Measurements from ENCODE around the gene CSTF2T. TPM values are rescaled to one million over a fixed set of nuclear protein-coding genes. Genes with fewer than 3 reads are reported as not detected.

The CSTF2T gene
- total and polyA plus RNA-seq, 2 of the 13 experiments (the other 11 are each of a cell fraction or from before 2014, with no cell fraction given), result 1.4 to 7.2 TPM

DNA sequence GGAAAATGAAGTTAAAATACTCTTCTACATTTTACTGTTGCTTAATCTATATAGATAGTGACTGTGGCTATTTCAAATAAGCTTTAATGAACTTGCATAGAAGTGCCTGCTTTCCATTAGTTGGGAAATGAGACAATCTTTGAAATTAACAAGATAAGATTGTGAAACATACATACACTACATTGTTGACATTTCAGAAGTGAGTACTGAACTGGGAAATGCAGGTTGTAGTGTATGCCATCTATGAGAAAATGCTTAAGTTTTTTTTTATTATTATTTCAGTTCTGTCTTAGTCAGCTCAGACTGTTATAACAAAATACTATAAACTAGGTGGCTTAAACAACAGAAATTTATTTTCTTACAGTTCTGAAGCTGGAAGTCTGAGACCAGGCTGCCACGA is 49.6 kb upstream of the CSTF2T start:
- TF ChIP-seq CCAR2 (optimal IDR thresholded peaks at IDR 0.05; ENCODE audit: low read depth, low read length) (no peak), HHEX (CRISPR knock-in tag; IDR thresholded peaks at IDR 0.05) (no peak), GATAD2A (CRISPR knock-in tag; IDR thresholded peaks at IDR 0.05) (no peak)
- TF ChIP-seq, protein P1, sequence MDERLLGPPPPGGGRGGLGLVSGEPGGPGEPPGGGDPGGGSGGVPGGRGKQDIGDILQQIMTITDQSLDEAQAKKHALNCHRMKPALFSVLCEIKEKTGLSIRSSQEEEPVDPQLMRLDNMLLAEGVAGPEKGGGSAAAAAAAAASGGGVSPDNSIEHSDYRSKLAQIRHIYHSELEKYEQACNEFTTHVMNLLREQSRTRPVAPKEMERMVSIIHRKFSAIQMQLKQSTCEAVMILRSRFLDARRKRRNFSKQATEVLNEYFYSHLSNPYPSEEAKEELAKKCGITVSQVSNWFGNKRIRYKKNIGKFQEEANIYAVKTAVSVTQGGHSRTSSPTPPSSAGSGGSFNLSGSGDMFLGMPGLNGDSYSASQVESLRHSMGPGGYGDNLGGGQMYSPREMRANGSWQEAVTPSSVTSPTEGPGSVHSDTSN (CRISPR knock-in tag; IDR thresholded peaks at IDR 0.05), result no peak
- Histone ChIP-seq H3K79me2 (ENCODE audit: insufficient read depth, low read length) (no peaks in the 10 kb centered on the region), H3K4me3 (replicated peaks in 1 of 3; ENCODE audit: insufficient read depth in 1 of 3, low read depth in 2 of 3, low read length in 3 of 3) (no peak overlapping the region), H3K9ac (ENCODE audit: insufficient read depth, low read depth, low read length) (no peak overlapping the region), H2AFZ (ENCODE audit: low read length) (no peak overlapping the region), H3K4me2 (ENCODE audit: low read depth, low read length) (no peak overlapping the region), H3K27ac (ENCODE audit: extremely low read length, insufficient read depth, low read length) (no peak overlapping the region), H4K20me1 (ENCODE audit: insufficient read depth, low read length) (no peaks in the 10 kb centered on the region), H3K4me1 (ENCODE audit: insufficient read depth, low read length) (no peaks in the 10 kb centered on the region), H3K36me3 (replicated peaks in 1 of 2; ENCODE audit: control insufficient read depth in 1 of 2, insufficient read depth in 2 of 2, low read length in 2 of 2) (no peaks in the 10 kb centered on the region), H3K9me3 (ENCODE audit: low read length) (no peaks in the 10 kb centered on the region), H3K27me3 (ENCODE audit: control insufficient read depth in 1 of 2, insufficient read depth in 2 of 2, low read length in 2 of 2) (no peaks in the 10 kb centered on the region)
- in situ Hi-C loops (cut with HindIII; ENCODE audit: extremely low pct_ligation_motif_present, low pct_unique_long_range_greater_than_20kb), result no loop called here
- intact Hi-C loops (cut with micrococcal nuclease; ENCODE audit: unreplicated experiment), result no loop called here
- FAIRE-seq (no peak), ATAC-seq (no peak), DNase-seq (ENCODE audit: low spot score) (no peak)
- ChIA-PET CTCF (ENCODE audit: low intra/inter-chr PET ratio, low total read pairs) (no interaction called here), POLR2A (no interaction called here)
- no TSS peak for BruUV-seq (replicated peaks)
- WGBS (ENCODE audit: low lambda C conversion rate), result 0% methylated on average over 1 of the region's 1 CpG

DNA sequence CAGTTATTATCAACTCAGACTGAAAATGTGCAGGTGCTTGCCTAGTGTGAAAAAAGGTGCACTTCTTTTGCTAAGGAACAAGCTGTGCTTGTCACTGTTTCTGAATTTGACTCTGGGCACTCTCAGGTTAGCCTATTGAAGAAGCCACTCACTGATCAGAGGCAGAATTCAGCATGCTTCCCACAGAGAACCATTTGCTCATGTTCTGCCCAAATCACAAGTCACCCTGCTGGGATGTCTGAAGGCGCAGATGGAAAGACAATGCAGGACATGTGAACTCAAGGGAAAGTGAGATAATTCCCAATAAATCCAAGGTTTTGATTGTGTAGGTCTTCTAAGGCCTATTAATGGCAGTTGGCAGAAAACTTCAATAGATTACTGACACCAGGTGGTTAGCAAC is 47.8 kb upstream of the CSTF2T start:
- intact Hi-C loops (cut with micrococcal nuclease; ENCODE audit: unreplicated experiment) (no loop called here), in situ Hi-C loops (cut with HindIII; ENCODE audit: extremely low pct_ligation_motif_present, low pct_unique_long_range_greater_than_20kb) (no loop called here)
- no peaks in the 10 kb centered on the region for H3K36me3 ChIP-seq (replicated peaks in 1 of 2; ENCODE audit: control insufficient read depth in 1 of 2, insufficient read depth in 2 of 2, low read length in 2 of 2)
- H3K4me1 ChIP-seq (ENCODE audit: insufficient read depth, low read length), result no peaks in the 10 kb centered on the region
- WGBS (ENCODE audit: low lambda C conversion rate), result 64% methylated on average over 1 of the region's 1 CpG
- no peak overlapping the region for H3K9ac ChIP-seq (ENCODE audit: insufficient read depth, low read depth, low read length)
- H3K9me3 ChIP-seq (ENCODE audit: low read length), result no peaks in the 10 kb centered on the region
- no peak overlapping the region for H3K27ac ChIP-seq (ENCODE audit: extremely low read length, insufficient read depth, low read length)
- BruUV-seq (replicated peaks), result no TSS peak
- H3K27me3 ChIP-seq (ENCODE audit: control insufficient read depth in 1 of 2, insufficient read depth in 2 of 2, low read length in 2 of 2), result no peaks in the 10 kb centered on the region
- no peak overlapping the region for H3K4me3 ChIP-seq (replicated peaks in 1 of 3; ENCODE audit: insufficient read depth in 1 of 3, low read depth in 2 of 3, low read length in 3 of 3)
- no peaks in the 10 kb centered on the region for H4K20me1 ChIP-seq (ENCODE audit: insufficient read depth, low read length)
- H2AFZ ChIP-seq (ENCODE audit: low read length), result no peak overlapping the region
- no peaks in the 10 kb centered on the region for H3K79me2 ChIP-seq (ENCODE audit: insufficient read depth, low read length)
- CTCF ChIA-PET (ENCODE audit: low intra/inter-chr PET ratio, low total read pairs), result no interaction called here
- no peak for FAIRE-seq
- no peak overlapping the region for H3K4me2 ChIP-seq (ENCODE audit: low read depth, low read length)
- DNase-seq (ENCODE audit: low spot score), result no peak
- POLR2A ChIA-PET, result no interaction called here
- no peak for ATAC-seq
- TF ChIP-seq, protein P2, sequence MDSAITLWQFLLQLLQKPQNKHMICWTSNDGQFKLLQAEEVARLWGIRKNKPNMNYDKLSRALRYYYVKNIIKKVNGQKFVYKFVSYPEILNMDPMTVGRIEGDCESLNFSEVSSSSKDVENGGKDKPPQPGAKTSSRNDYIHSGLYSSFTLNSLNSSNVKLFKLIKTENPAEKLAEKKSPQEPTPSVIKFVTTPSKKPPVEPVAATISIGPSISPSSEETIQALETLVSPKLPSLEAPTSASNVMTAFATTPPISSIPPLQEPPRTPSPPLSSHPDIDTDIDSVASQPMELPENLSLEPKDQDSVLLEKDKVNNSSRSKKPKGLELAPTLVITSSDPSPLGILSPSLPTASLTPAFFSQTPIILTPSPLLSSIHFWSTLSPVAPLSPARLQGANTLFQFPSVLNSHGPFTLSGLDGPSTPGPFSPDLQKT (CRISPR knock-in tag; IDR thresholded peaks at IDR 0.05; ENCODE audit: borderline replicate concordance), result no peak
- no peak for TF ChIP-seq HNF4G (IDR thresholded peaks at IDR 0.05; ENCODE audit: borderline replicate concordance, low read depth, low read length)
- TF ChIP-seq HNF4G (CRISPR knock-in tag; IDR thresholded peaks at IDR 0.05; ENCODE audit: borderline replicate concordance, low read depth), result no peak
- TF ChIP-seq, protein P3, sequence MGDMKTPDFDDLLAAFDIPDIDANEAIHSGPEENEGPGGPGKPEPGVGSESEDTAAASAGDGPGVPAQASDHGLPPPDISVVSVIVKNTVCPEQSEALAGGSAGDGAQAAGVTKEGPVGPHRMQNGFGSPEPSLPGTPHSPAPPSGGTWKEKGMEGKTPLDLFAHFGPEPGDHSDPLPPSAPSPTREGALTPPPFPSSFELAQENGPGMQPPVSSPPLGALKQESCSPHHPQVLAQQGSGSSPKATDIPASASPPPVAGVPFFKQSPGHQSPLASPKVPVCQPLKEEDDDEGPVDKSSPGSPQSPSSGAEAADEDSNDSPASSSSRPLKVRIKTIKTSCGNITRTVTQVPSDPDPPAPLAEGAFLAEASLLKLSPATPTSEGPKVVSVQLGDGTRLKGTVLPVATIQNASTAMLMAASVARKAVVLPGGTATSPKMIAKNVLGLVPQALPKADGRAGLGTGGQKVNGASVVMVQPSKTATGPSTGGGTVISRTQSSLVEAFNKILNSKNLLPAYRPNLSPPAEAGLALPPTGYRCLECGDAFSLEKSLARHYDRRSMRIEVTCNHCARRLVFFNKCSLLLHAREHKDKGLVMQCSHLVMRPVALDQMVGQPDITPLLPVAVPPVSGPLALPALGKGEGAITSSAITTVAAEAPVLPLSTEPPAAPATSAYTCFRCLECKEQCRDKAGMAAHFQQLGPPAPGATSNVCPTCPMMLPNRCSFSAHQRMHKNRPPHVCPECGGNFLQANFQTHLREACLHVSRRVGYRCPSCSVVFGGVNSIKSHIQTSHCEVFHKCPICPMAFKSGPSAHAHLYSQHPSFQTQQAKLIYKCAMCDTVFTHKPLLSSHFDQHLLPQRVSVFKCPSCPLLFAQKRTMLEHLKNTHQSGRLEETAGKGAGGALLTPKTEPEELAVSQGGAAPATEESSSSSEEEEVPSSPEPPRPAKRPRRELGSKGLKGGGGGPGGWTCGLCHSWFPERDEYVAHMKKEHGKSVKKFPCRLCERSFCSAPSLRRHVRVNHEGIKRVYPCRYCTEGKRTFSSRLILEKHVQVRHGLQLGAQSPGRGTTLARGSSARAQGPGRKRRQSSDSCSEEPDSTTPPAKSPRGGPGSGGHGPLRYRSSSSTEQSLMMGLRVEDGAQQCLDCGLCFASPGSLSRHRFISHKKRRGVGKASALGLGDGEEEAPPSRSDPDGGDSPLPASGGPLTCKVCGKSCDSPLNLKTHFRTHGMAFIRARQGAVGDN (CRISPR knock-in tag; IDR thresholded peaks at IDR 0.05), result no peak
- no peak for TF ChIP-seq KDM6A (CRISPR knock-in tag; IDR thresholded peaks at IDR 0.05; ENCODE audit: low read depth)
- no peak for TF ChIP-seq AGO1 (IDR thresholded peaks at IDR 0.05; ENCODE audit: low read depth, low read length, poor library complexity, severe bottlenecking)
- TF ChIP-seq SIX1 (CRISPR knock-in tag; IDR thresholded peaks at IDR 0.05; ENCODE audit: borderline replicate concordance), result no peak
- no peak for TF ChIP-seq EEA1 (CRISPR knock-in tag; IDR thresholded peaks at IDR 0.05; ENCODE audit: borderline replicate concordance)
